Fibroblast of pulmonary artery (primary cell): ENCODE data around the gene CGB2.

Source experiments
- DNase-seq: peaks from one replicate; pipeline ENCODE4 v3.0.0-alpha.2; 2010; ENCODE audit warnings: low read depth
- H3K4me3 ChIP-seq: replicated peaks from 2 replicates; pipeline ENCODE4 v1.5.1; 2011; ENCODE audit warnings: low read depth, mild to moderate bottlenecking, control low read depth, low read length, moderate library complexity
- CTCF ChIP-seq: IDR thresholded peaks from 2 replicates; pipeline ENCODE4 v1.5.1; 2011; ENCODE audit warnings: mild to moderate bottlenecking, control low read depth, low read length, inconsistent platforms; ENCODE audit errors: missing control alignments

Gene CGB2

GRCh38 chr19:49061445-49061844 lies 29.8 kb downstream of the CGB2 start:
- TF ChIP-seq CTCF: no peak
- H3K4me3 ChIP-seq: no peak overlapping the region
- no peak for DNase-seq

- DNase-seq: no peak
- TF ChIP-seq CTCF: no peak
- no peak overlapping the region for H3K4me3 ChIP-seq
These were observed 32.4 kb downstream of the CGB2 start for GRCh38 chr19:49064029-49064629.

GRCh38 chr19:49064768-49065611 lies 33.3 kb downstream of the CGB2 start, which contains the start of gene NTF4:
Gene NTF4 (minus strand): TSS chr19:49064818. CDS start chr19:49061997, 2,821 bp downstream.
- peak; percentile 21 for DNase-seq
- no peak within 1 kb of the TSS for H3K4me3 ChIP-seq
- no peak for TF ChIP-seq CTCF

GRCh38 chr19:49065905-49066512 lies 34.3 kb downstream of the CGB2 start:
- no peak overlapping the region for H3K4me3 ChIP-seq
- no peak for TF ChIP-seq CTCF
- no peak for DNase-seq

- no peak for TF ChIP-seq CTCF
- no peak overlapping the region for H3K4me3 ChIP-seq
- no peak for DNase-seq
These were observed 35.9 kb downstream of the CGB2 start for GRCh38 chr19:49067554-49067953.

- no peak for DNase-seq
- H3K4me3 ChIP-seq: no peak overlapping the region
- no peak for TF ChIP-seq CTCF
These were observed 37.3 kb downstream of the CGB2 start for GRCh38 chr19:49069026-49069425.
